Measurements from ENCODE around the gene ATP2B3. TPM values are rescaled to one million over a fixed set of nuclear protein-coding genes. Genes with fewer than 3 reads are reported as not detected.
A peak's percentile ranks its signal among the peaks of the same experiment; 100 is the strongest.

Gene ATP2B3
- total and polyA plus RNA-seq, 10 of the 15 experiments (the other 5 are each of a cell fraction or from before 2014, with no cell fraction given) = 0.01 TPM; not detected in 9

GRCh38 chrX:153590961-153591956 lies 73.8 kb downstream of the ATP2B3 start:
- ChIA-PET SMC1A (ENCODE audit: uncharacterized antibody, unreplicated experiment) (no interaction called here), CTCF (no interaction called here), POLR2A (no interaction called here), RAD21 (ENCODE audit: unreplicated experiment) (no interaction called here)
- in situ Hi-C loops (cut with MboI) (no loop called here), intact Hi-C loops (cut with micrococcal nuclease; ENCODE audit: unreplicated experiment) (no loop called here)
- no peak for TF ChIP-seq IKZF2 (IDR thresholded peaks at IDR 0.05)
- TF ChIP-seq EGR1 (IDR thresholded peaks at IDR 0.05; ENCODE audit: borderline replicate concordance in 1 of 2, low read depth in 2 of 2, low read length in 2 of 2) = no peak
- TF ChIP-seq ATF7 (IDR thresholded peaks at IDR 0.05; ENCODE audit: low read depth) = no peak
- TF ChIP-seq, protein P1, sequence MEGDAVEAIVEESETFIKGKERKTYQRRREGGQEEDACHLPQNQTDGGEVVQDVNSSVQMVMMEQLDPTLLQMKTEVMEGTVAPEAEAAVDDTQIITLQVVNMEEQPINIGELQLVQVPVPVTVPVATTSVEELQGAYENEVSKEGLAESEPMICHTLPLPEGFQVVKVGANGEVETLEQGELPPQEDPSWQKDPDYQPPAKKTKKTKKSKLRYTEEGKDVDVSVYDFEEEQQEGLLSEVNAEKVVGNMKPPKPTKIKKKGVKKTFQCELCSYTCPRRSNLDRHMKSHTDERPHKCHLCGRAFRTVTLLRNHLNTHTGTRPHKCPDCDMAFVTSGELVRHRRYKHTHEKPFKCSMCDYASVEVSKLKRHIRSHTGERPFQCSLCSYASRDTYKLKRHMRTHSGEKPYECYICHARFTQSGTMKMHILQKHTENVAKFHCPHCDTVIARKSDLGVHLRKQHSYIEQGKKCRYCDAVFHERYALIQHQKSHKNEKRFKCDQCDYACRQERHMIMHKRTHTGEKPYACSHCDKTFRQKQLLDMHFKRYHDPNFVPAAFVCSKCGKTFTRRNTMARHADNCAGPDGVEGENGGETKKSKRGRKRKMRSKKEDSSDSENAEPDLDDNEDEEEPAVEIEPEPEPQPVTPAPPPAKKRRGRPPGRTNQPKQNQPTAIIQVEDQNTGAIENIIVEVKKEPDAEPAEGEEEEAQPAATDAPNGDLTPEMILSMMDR (IDR thresholded peaks at IDR 0.05 in 2 of 3, conservative IDR thresholded peaks at IDR 0.05 in 1 of 3; ENCODE audit: control insufficient read depth in 2 of 3, extremely low read depth in 1 of 3, insufficient read depth in 1 of 3, low read depth in 3 of 3, low read length in 3 of 3) = no peak
- TF ChIP-seq SPI1 (IDR thresholded peaks at IDR 0.05; ENCODE audit: borderline replicate concordance, insufficient read depth, low read depth, low read length) = no peak
- 0 out of 4 replicates have a peak, but pooled peaks of 1 of the 2 experiments have one; percentile 9 for TF ChIP-seq BHLHE40 (IDR thresholded peaks at IDR 0.05; ENCODE audit: borderline replicate concordance in 1 of 2, low read depth in 2 of 2, low read length in 1 of 2)
- TF ChIP-seq POLR2AphosphoS5 (IDR thresholded peaks at IDR 0.05; ENCODE audit: low read length) = no peak
- TF ChIP-seq DPF2 (IDR thresholded peaks at IDR 0.05) = no peak
- no peak for TF ChIP-seq ETV6 (conservative IDR thresholded peaks at IDR 0.05 in 1 of 2, IDR thresholded peaks at IDR 0.05 in 1 of 2; ENCODE audit: borderline replicate concordance in 1 of 2, low read depth in 1 of 2)
- peak; percentile 22 for TF ChIP-seq MEF2B (IDR thresholded peaks at IDR 0.05; ENCODE audit: partially characterized antibody, poor library complexity, severe bottlenecking)
- TF ChIP-seq, protein P2, sequence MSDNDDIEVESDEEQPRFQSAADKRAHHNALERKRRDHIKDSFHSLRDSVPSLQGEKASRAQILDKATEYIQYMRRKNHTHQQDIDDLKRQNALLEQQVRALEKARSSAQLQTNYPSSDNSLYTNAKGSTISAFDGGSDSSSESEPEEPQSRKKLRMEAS (IDR thresholded peaks at IDR 0.05; ENCODE audit: low read depth, low read length) = no peak
- TF ChIP-seq JUND (IDR thresholded peaks at IDR 0.05; ENCODE audit: low read depth, low read length) = no peak
- TF ChIP-seq YY1 (IDR thresholded peaks at IDR 0.05; ENCODE audit: low read depth, low read length) = no peak
- no peak for TF ChIP-seq EP300 (IDR thresholded peaks at IDR 0.05; ENCODE audit: borderline replicate concordance in 1 of 2, control insufficient read depth in 1 of 2, low read depth in 2 of 2, low read length in 2 of 2)
- TF ChIP-seq MTA3 (IDR thresholded peaks at IDR 0.05; ENCODE audit: borderline replicate concordance, low read length) = no peak
- TF ChIP-seq USF1 (IDR thresholded peaks at IDR 0.05; ENCODE audit: borderline replicate concordance, extremely low read length, insufficient read depth, low read depth, low read length) = no peak
- no peak for TF ChIP-seq SUZ12 (IDR thresholded peaks at IDR 0.05; ENCODE audit: unreplicated experiment)
- TF ChIP-seq POLR2A (IDR thresholded peaks at IDR 0.05; ENCODE audit: low read depth, low read length) = 0 out of 2 replicates have a peak, but pooled peaks have one; percentile 13
- Histone ChIP-seq H3K27ac (ENCODE audit: control insufficient read depth, insufficient read depth) (no peak overlapping the region), H3K27me3 (replicated peaks in 1 of 2; ENCODE audit: control insufficient read depth in 2 of 2, insufficient read depth in 2 of 2, low read length in 1 of 2) (no peaks in the 10 kb centered on the region), H3K4me3 (no peak overlapping the region), H3K9me3 (replicated peaks; ENCODE audit: control insufficient read depth, insufficient read depth, low read length) (no peaks in the 10 kb centered on the region; the same call in 2 of the 3 replicates), H3K4me1 (ENCODE audit: control insufficient read depth, insufficient read depth, low read length) (no peaks in the 10 kb centered on the region), H3K4me2 (ENCODE audit: control insufficient read depth, insufficient read depth) (no peak overlapping the region), H3K36me3 (ENCODE audit: control insufficient read depth in 2 of 2, insufficient read depth in 2 of 2, low read length in 1 of 2) (peaks cover 0 to 5% of the 10 kb centered on the region in 2 experiments; a peak in 2 of 4 replicates), H2AFZ (ENCODE audit: control insufficient read depth, low read depth, low read length) (no peak overlapping the region), H3K79me2 (ENCODE audit: control insufficient read depth, insufficient read depth, low read length) (no peaks in the 10 kb centered on the region), H3K9ac (ENCODE audit: control insufficient read depth, insufficient read depth, low read length) (no peak overlapping the region), H4K20me1 (ENCODE audit: control insufficient read depth, insufficient read depth) (no peaks in the 10 kb centered on the region)
- no peak for FAIRE-seq
- no TSS peak for BruUV-seq (replicated peaks)
- WGBS (ENCODE audit: insufficient coverage, insufficient replicate concordance, low lambda C conversion rate, missing lambda C conversion rate) = 46% methylated on average over 26 of the region's 26 CpGs
- DNase-seq (ENCODE audit: low read depth, low spot score) = no peak
- ATAC-seq = peak; percentile 78

All from GM12878 (cell line).